H9 (cell line): ENCODE data around the gene DHRS9. TPM values are rescaled to one million over a fixed set of nuclear protein-coding genes. Genes with fewer than 3 reads are reported as not detected.

ENCODE experiments used
- DNase-seq: peaks from one replicate; pipeline ENCODE4 v3.0.0-alpha.2; 2017
- H2AFZ ChIP-seq: one replicate; pipeline ENCODE4 v1.6.1; 2013; ENCODE audit warnings: mild to moderate bottlenecking, low read length, control low read depth, moderate library complexity
- H2AK5ac ChIP-seq: 2 replicates; pipeline ENCODE4 v1.6.1; 2013; ENCODE audit warnings: low read length, control low read depth, mixed read lengths; ENCODE audit not compliant: insufficient read length
- H2BK120ac ChIP-seq: one replicate; pipeline ENCODE4 v1.6.1; 2013; ENCODE audit warnings: low read depth, mild to moderate bottlenecking, low read length, control low read depth, inconsistent platforms; ENCODE audit not compliant: poor library complexity, severe bottlenecking
- H2BK12ac ChIP-seq: 2 replicates; pipeline ENCODE4 v1.6.1; 2013; ENCODE audit warnings: low read length, control low read depth, mixed read lengths, low read depth; ENCODE audit not compliant: insufficient read length
- H2BK15ac ChIP-seq: 2 replicates; pipeline ENCODE4 v1.6.1; 2013; ENCODE audit warnings: low read depth, low read length, control low read depth
- H2BK20ac ChIP-seq: one replicate; pipeline ENCODE4 v1.6.1; 2013; ENCODE audit warnings: low read depth, mild to moderate bottlenecking, low read length, control low read depth, inconsistent platforms; ENCODE audit not compliant: poor library complexity, severe bottlenecking
- H2BK5ac ChIP-seq: 2 replicates; pipeline ENCODE4 v1.6.1; 2013; ENCODE audit warnings: low read length, control low read depth, mixed read lengths; ENCODE audit not compliant: insufficient read length
- H3K14ac ChIP-seq: 2 replicates; pipeline ENCODE4 v1.6.1; 2013; ENCODE audit warnings: low read length, control low read depth; ENCODE audit not compliant: insufficient read depth
- H3K18ac ChIP-seq: 2 replicates; pipeline ENCODE4 v1.6.1; 2013; ENCODE audit warnings: low read depth, mild to moderate bottlenecking, mixed read lengths, low read length, control low read depth; ENCODE audit not compliant: insufficient read length
- H3K23ac ChIP-seq: 2 replicates; pipeline ENCODE4 v1.6.1; 2013; ENCODE audit warnings: low read length, control low read depth, mixed read lengths, low read depth; ENCODE audit not compliant: insufficient read length
- H3K23me2 ChIP-seq: 2 replicates; pipeline ENCODE4 v1.6.1; 2013; ENCODE audit warnings: low read depth, mild to moderate bottlenecking, mixed read lengths, low read length, control low read depth; ENCODE audit not compliant: insufficient read length, poor library complexity, severe bottlenecking
- H3K27ac ChIP-seq: 2 replicates; pipeline ENCODE4 v1.5.1; 2013; ENCODE audit warnings: low read length, control low read depth, mixed read lengths, low read depth; ENCODE audit not compliant: insufficient read length
- H3K27me3 ChIP-seq: 2 replicates; pipeline ENCODE4 v1.6.1; 2013; ENCODE audit warnings: low read length, control low read depth, inconsistent platforms; ENCODE audit not compliant: insufficient read depth
- H3K4ac ChIP-seq: 2 replicates; pipeline ENCODE4 v1.6.1; 2013; ENCODE audit warnings: low read depth, mild to moderate bottlenecking, control low read depth, inconsistent platforms, low read length, moderate library complexity
- H3K4me1 ChIP-seq: 2 replicates; pipeline ENCODE4 v1.6.1; 2013; ENCODE audit warnings: low read length, control low read depth, inconsistent platforms; ENCODE audit not compliant: insufficient read depth
- H3K4me2 ChIP-seq: 2 replicates; pipeline ENCODE4 v1.6.1; 2013; ENCODE audit warnings: low read length, control low read depth, mixed read lengths; ENCODE audit not compliant: insufficient read length, insufficient read depth
- H3K56ac ChIP-seq: 2 replicates; pipeline ENCODE4 v1.6.1; 2013; ENCODE audit warnings: low read depth, mild to moderate bottlenecking, mixed read lengths, low read length, control low read depth; ENCODE audit not compliant: insufficient read length
- H3K79me1 ChIP-seq: 2 replicates; pipeline ENCODE4 v1.6.1; 2013; ENCODE audit warnings: low read depth, mild to moderate bottlenecking, moderate library complexity, low read length, control low read depth, inconsistent platforms; ENCODE audit not compliant: insufficient read depth, poor library complexity, severe bottlenecking
- H3K79me2 ChIP-seq: 2 replicates; pipeline ENCODE4 v1.6.1; 2013; ENCODE audit warnings: low read length, control low read depth, inconsistent platforms; ENCODE audit not compliant: insufficient read depth
- H3K9ac ChIP-seq: 2 replicates; pipeline ENCODE4 v1.6.1; 2013; ENCODE audit warnings: low read length, control low read depth, mixed read lengths; ENCODE audit not compliant: insufficient read length; ENCODE audit errors: extremely low read depth
- H3K9me3 ChIP-seq: one replicate; pipeline ENCODE4 v1.6.1; 2013; ENCODE audit warnings: low read depth, low read length, inconsistent platforms; ENCODE audit not compliant: control insufficient read depth
- H3T11ph ChIP-seq: one replicate; pipeline ENCODE4 v1.6.1; 2013; ENCODE audit warnings: mild to moderate bottlenecking, low read length, control low read depth, inconsistent platforms
- H4K20me1 ChIP-seq: one replicate; pipeline ENCODE4 v1.6.1; 2013; ENCODE audit not compliant: control insufficient read depth, insufficient read length, insufficient read depth
- H4K5ac ChIP-seq: 2 replicates; pipeline ENCODE4 v1.6.1; 2013; ENCODE audit warnings: low read depth, mild to moderate bottlenecking, mixed read lengths, low read length, control low read depth; ENCODE audit not compliant: insufficient read length
- H4K8ac ChIP-seq: replicated peaks from 2 replicates; pipeline ENCODE4 v1.6.1; 2013; ENCODE audit warnings: low read length, control low read depth, mixed read lengths, low read depth; ENCODE audit not compliant: insufficient read length
- H4K91ac ChIP-seq: 2 replicates; pipeline ENCODE4 v1.6.1; 2013; ENCODE audit warnings: low read depth, mild to moderate bottlenecking, moderate library complexity, mixed read lengths, low read length, control low read depth; ENCODE audit not compliant: insufficient read length
- H3K27ac Mint-ChIP-seq, 3 experiments: 2 replicates in 2 of 3; 3 replicates in 1 of 3; pipeline ENCODE4 v1.8.0; 2020 to 2021; ENCODE audit warnings: mixed read lengths in 3 of 3, mild to moderate bottlenecking in 1 of 3, moderate library complexity in 1 of 3
- H3K27me3 Mint-ChIP-seq: 2 replicates; pipeline ENCODE4 v1.8.0; 2021; ENCODE audit warnings: low read depth, mild to moderate bottlenecking, moderate library complexity, mixed read lengths
- H3K36me3 Mint-ChIP-seq, 3 experiments: 2 replicates in 2 of 3; 3 replicates in 1 of 3; pipeline ENCODE4 v1.8.0; 2020 to 2021; ENCODE audit warnings: low read depth in 3 of 3, mixed read lengths in 3 of 3; ENCODE audit not compliant: insufficient read depth in 1 of 3
- H3K4me1 Mint-ChIP-seq, 2 experiments: 2 replicates each; pipeline ENCODE4 v1.8.0; 2020; ENCODE audit warnings: mixed read lengths in 2 of 2
- H3K4me3 Mint-ChIP-seq, 2 experiments: 2 replicates in 1 of 2; 3 replicates in 1 of 2; pipeline ENCODE4 v1.8.0; 2020 to 2021; ENCODE audit warnings: mild to moderate bottlenecking in 2 of 2, mixed read lengths in 2 of 2, moderate library complexity in 1 of 2
- H3K9me3 Mint-ChIP-seq, 2 experiments: 2 replicates in 1 of 2; 3 replicates in 1 of 2; pipeline ENCODE4 v1.8.0; 2020; ENCODE audit warnings: mild to moderate bottlenecking in 2 of 2, mixed read lengths in 2 of 2, moderate library complexity in 1 of 2
- WGBS: extraction: QIAGEN DNeasy Blood & Tissue Kit; methylation state at CpG from one replicate; pipeline ENCODE4 v1.1.7; 2013; ENCODE audit warnings: missing lambda C conversion rate, low lambda C conversion rate, mixed read lengths; ENCODE audit not compliant: insufficient read length; ENCODE audit errors: extremely low coverage; 5-methylcytosine and 5-hydroxymethylcytosine counted together
- total RNA-seq: library from RNA; stranded (reverse); gene quantifications from 2 replicates; pipeline ENCODE4 v1.2.1, GENCODE V29; 2021
- TF ChIP-seq, protein P1 (sequence below): fragments of 200-600 bp; sonication (generic); conservative IDR thresholded peaks from 3 replicates; pipeline ENCODE4 v1.8.0; 2021; ENCODE audit warnings: antibody characterized with exemption, mild to moderate bottlenecking

DHRS9 gene
- total RNA-seq, 1 experiment from 2014 or later: not detected

DNA sequence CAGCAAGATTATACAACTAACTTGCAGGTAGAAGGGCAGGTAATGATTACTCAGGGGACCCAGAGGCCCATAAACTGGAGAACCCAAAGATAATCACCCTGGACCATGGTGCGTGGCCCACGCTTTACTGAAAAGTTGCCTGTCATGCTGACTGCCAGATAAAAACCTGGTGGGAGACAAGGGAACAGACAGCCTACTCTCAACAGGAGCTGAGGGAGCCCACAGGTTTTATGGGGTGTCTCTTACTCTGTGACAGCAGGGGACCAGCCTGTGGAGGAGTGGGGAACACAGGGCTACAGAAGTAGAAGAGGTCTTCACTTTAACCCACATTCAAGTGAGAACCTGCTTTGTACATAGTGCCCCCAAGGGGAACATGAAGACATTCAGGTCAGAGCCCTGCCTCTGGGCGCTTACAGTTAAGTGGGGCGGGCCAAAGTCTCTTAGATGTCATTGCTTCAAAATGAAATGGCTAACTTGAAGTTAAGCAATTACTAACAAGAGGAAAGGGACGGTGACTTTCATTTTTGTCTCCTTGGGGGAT, 60.4 kb downstream of the DHRS9 start:
- Histone ChIP-seq H3K9ac (no peak overlapping the region), H2BK12ac (no peak overlapping the region), H4K8ac (no peak overlapping the region), H3K79me2 (no peaks in the 10 kb centered on the region), H3K4ac (no peak overlapping the region), H3K14ac (no peak overlapping the region), H2AFZ (no peak overlapping the region), H2AK5ac (no peak overlapping the region), H2BK120ac (no peak overlapping the region), H3K9me3 (no peaks in the 10 kb centered on the region), H3K4me2 (no peak overlapping the region), H4K91ac (no peak overlapping the region), H2BK15ac (no peak overlapping the region), H4K5ac (no peak overlapping the region), H3K23ac (no peak overlapping the region), H3K18ac (no peak overlapping the region), H3T11ph (no peak overlapping the region), H3K4me1 (no peaks in the 10 kb centered on the region), H4K20me1 (no peaks in the 10 kb centered on the region), H2BK20ac (no peak overlapping the region), H2BK5ac (no peak overlapping the region), H3K23me2 (no peaks in the 10 kb centered on the region), H3K79me1 (no peaks in the 10 kb centered on the region), H3K56ac (no peak overlapping the region), H3K27me3 (no peaks in the 10 kb centered on the region), H3K27ac (no peak overlapping the region)
- no peaks in the 10 kb centered on the region for H3K36me3 Mint-ChIP-seq
- peak overlapping the region in 1 of 3 experiments; percentile 13; a peak in 1 of 7 replicates for H3K27ac Mint-ChIP-seq
- H3K27me3 Mint-ChIP-seq: no peaks in the 10 kb centered on the region
- no CpG with 5 or more reads among the region's 5 CpGs for WGBS
- TF ChIP-seq, protein P1, sequence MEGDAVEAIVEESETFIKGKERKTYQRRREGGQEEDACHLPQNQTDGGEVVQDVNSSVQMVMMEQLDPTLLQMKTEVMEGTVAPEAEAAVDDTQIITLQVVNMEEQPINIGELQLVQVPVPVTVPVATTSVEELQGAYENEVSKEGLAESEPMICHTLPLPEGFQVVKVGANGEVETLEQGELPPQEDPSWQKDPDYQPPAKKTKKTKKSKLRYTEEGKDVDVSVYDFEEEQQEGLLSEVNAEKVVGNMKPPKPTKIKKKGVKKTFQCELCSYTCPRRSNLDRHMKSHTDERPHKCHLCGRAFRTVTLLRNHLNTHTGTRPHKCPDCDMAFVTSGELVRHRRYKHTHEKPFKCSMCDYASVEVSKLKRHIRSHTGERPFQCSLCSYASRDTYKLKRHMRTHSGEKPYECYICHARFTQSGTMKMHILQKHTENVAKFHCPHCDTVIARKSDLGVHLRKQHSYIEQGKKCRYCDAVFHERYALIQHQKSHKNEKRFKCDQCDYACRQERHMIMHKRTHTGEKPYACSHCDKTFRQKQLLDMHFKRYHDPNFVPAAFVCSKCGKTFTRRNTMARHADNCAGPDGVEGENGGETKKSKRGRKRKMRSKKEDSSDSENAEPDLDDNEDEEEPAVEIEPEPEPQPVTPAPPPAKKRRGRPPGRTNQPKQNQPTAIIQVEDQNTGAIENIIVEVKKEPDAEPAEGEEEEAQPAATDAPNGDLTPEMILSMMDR: no peak
- H3K4me3 Mint-ChIP-seq: no peak overlapping the region
- no peaks in the 10 kb centered on the region for H3K4me1 Mint-ChIP-seq
- DNase-seq: no peak
- no peaks in the 10 kb centered on the region for H3K9me3 Mint-ChIP-seq
